HG03108 (cell line): ENCODE data around the gene DTWD2.

Source experiments
- ATAC-seq: cut with Tn5 transposase; IDR thresholded peaks from one replicate; pipeline ENCODE4 v1.9.1; 2021; ENCODE audit warnings: moderate library complexity; ENCODE audit not compliant: unreplicated experiment

Gene DTWD2, protein sequence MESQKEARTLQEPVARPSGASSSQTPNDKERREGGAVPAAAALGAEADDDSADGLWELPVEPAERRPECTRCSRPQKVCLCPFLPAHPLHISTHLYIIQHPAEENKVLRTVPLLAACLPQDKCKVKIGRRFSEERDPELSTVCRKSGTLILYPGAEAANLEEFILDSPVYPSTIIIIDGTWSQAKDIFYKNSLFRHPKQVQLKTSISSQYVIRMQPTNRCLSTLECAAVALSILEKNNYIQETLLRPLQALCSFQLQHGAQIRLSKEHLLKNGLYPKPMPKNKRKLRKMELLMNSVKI

GRCh38 chr5:118987988-118988865 lies at the start of gene DTWD2:
Gene DTWD2 (minus strand): TSS chr5:118988547. CDS start chr5:118988511, 36 bp downstream.
- peak; percentile 95 for ATAC-seq

- no peak for ATAC-seq
Observed at GRCh38 chr5:119037496-119038215, 49.3 kb upstream of the DTWD2 start.

- no peak for ATAC-seq
Observed at GRCh38 chr5:119036101-119036762, 47.9 kb upstream of the DTWD2 start.

GRCh38 chr5:119033135-119033534 lies 44.8 kb upstream of the DTWD2 start:
- ATAC-seq, result no peak

DNA sequence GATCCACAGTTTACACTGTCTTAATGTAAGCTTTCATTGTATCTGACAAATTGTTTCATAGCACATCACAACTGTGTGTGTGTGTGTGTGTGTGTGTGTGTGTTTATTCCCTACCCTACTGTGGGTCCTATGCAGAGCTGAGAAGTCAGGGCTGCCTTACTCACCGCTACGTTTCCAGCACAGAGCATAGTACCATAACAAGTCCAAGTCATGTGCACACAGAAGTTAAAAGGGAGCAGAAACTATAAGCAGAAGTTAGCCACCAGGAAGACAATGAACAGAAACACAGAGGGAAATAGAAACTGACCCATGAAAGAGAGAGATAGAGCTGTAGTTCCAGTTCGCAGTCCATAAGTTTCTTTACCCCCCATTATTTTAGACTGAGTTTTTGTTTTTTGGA lies 44.3 kb upstream of the DTWD2 start:
- no peak for ATAC-seq

GRCh38 chr5:119031905-119032304 lies 43.6 kb upstream of the DTWD2 start:
- ATAC-seq, result no peak

DNA sequence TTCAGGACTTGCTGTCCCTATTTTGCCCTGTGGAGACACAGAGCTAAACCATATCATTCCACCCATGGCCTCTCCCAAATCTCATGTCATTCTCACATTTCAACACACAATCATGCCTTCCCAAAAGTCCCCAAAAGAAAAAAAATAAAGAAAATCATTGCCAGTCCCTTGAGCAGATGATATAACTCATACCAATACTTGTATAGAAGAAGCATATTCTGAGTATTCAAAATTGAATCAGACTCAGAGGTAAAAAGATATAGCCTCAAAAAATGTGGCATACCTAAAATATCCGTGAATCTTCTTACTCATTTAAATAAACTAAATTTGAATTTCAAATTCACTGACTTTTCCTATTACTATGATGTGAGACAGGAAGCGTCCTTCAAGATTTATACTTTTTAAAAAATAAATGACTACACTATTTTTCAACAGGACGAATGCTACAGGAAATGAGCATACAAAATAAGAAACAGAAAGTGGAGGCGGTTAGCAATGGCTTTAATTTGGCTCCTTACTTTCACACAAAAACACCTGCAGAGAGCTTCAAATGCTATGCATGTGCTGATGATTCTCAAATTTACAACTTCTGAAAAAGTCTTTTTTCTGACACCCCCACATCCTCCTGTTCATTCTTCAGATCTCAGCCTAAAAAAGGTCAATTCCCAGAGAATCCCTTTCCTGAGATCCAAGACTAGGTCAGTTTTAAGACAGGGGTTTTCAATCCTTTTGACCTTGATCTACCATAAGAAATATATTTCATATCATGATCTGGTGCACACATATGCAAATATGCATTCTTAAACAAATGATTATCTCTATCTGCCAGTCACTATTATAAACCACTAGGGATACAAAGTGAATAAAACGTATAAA lies 42.9 kb upstream of the DTWD2 start:
- peak; percentile 62 for ATAC-seq

GRCh38 chr5:119028575-119028974 lies 40.2 kb upstream of the DTWD2 start:
- no peak for ATAC-seq

GRCh38 chr5:119022773-119023172 lies 34.4 kb upstream of the DTWD2 start:
- ATAC-seq, result no peak

GRCh38 chr5:119022017-119022745 lies 33.8 kb upstream of the DTWD2 start:
- ATAC-seq, result peak; percentile 81

GRCh38 chr5:119021149-119021732 lies 32.9 kb upstream of the DTWD2 start:
- ATAC-seq, result no peak

- no peak for ATAC-seq
Observed at GRCh38 chr5:119019949-119020348, 31.6 kb upstream of the DTWD2 start.

- no peak for ATAC-seq
Observed at GRCh38 chr5:119019501-119019900, 31.2 kb upstream of the DTWD2 start.

DNA sequence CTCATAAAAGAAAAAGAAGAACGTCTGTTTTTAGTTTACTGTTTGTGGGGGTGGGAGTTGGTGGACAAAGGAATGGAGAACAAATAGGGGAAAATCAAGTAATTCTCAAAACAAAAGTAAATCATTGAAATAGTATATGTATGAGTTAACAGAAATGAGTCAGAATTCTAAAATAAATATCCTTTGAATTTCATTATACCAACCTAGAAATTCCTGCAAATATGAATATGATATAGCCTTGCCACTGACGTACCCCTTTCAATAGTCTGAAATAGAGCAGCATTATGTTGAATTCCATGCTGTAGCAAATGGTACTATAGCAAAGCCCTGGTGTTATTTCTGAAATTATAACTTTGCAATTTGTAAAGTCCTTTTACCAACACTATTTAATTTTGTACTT lies 29.6 kb upstream of the DTWD2 start:
- no peak for ATAC-seq

GRCh38 chr5:119016125-119016774 lies 27.9 kb upstream of the DTWD2 start:
- peak; percentile 72 for ATAC-seq

GRCh38 chr5:119011186-119011585 lies 22.8 kb upstream of the DTWD2 start:
- ATAC-seq, result no peak

GRCh38 chr5:119010206-119010605 lies 21.9 kb upstream of the DTWD2 start:
- no peak for ATAC-seq

GRCh38 chr5:119009131-119009530 lies 20.8 kb upstream of the DTWD2 start:
- ATAC-seq, result no peak
